Activated CD8-positive, alpha-beta memory T cell treated with anti-CD3 and anti-CD28 coated beads for 1 hour (primary cell): ENCODE results near the gene ZDHHC16.
A peak's percentile ranks its signal among the peaks of the same experiment; 100 is the strongest.
"Not testable (repeated sequence)": the region's sequence is repeated elsewhere in the genome, so short reads cannot be mapped to it uniquely, and the experiment has no call there.

Experiments used
- DNase-seq, 2 donors: peaks; one replicate each; pipeline ENCODE4 v3.0.0-alpha.2; 2020; ENCODE audit warnings: low read depth in 1 of 2; ENCODE audit errors: extremely low read depth in 1 of 2

The ZDHHC16 gene

GRCh38 chr10:97445722-97446639 lies at the start of gene ZDHHC16, which contains the start of gene EXOSC1:
Gene ZDHHC16, plus strand, starts transcription at chr10:97446175. Its CDS starts 5,501 bp downstream, at chr10:97451676.
Gene EXOSC1, minus strand, starts transcription at chr10:97446006. Its CDS starts 21 bp downstream, at chr10:97445985.
- peak; percentile 59 to 76 for DNase-seq

- DNase-seq: no peak
Observed at GRCh38 chr10:97399843-97400545, 46.0 kb upstream of the ZDHHC16 start.

- DNase-seq: peak; percentile 51 to 61
Observed at GRCh38 chr10:97400665-97401454, 45.1 kb upstream of the ZDHHC16 start, which contains the start of gene RRP12. Gene RRP12, minus strand, starts transcription at chr10:97401340. Its CDS starts 109 bp downstream, at chr10:97401231.

- DNase-seq: no peak
Observed at GRCh38 chr10:97401455-97401919, 44.5 kb upstream of the ZDHHC16 start.

- no peak for DNase-seq
Observed at GRCh38 chr10:97404044-97404443, 41.9 kb upstream of the ZDHHC16 start.

- DNase-seq: no peak
Observed at GRCh38 chr10:97406064-97406463, 39.9 kb upstream of the ZDHHC16 start.

- DNase-seq: not testable (repeated sequence)
Observed at GRCh38 chr10:97406483-97406882, 39.5 kb upstream of the ZDHHC16 start.

- DNase-seq: peak in 1 of 2 donors; percentile 33
Observed at GRCh38 chr10:97407211-97407951, 38.6 kb upstream of the ZDHHC16 start.

- no peak for DNase-seq
Observed at GRCh38 chr10:97407952-97408248, 38.1 kb upstream of the ZDHHC16 start.

GRCh38 chr10:97408496-97408992 lies 37.4 kb upstream of the ZDHHC16 start:
- DNase-seq: no peak

GRCh38 chr10:97411406-97411805 lies 34.6 kb upstream of the ZDHHC16 start:
- DNase-seq: no peak

- DNase-seq: no peak
Observed at GRCh38 chr10:97412891-97413304, 33.1 kb upstream of the ZDHHC16 start.

GRCh38 chr10:97416565-97416964 lies 29.4 kb upstream of the ZDHHC16 start:
- DNase-seq: no peak

GRCh38 chr10:97423757-97424098 lies 22.2 kb upstream of the ZDHHC16 start:
- DNase-seq: not testable (repeated sequence)

- DNase-seq: peak; percentile 89 to 92
Observed at GRCh38 chr10:97425964-97426775, 19.8 kb upstream of the ZDHHC16 start, which contains the start of gene PGAM1. Gene PGAM1, plus strand, starts transcription at chr10:97426191. Its CDS starts 117 bp downstream, at chr10:97426308.

GRCh38 chr10:97426776-97427570 lies 19.0 kb upstream of the ZDHHC16 start:
- DNase-seq: no peak

- DNase-seq: no peak
Observed at GRCh38 chr10:97427571-97428179, 18.3 kb upstream of the ZDHHC16 start.

GRCh38 chr10:97428572-97428981 lies 17.4 kb upstream of the ZDHHC16 start:
- no peak for DNase-seq
